B cell (primary cell): ENCODE measurements around the gene ZNF660. TPM values are rescaled to one million over a fixed set of nuclear protein-coding genes. Genes with fewer than 3 reads are reported as not detected.

ENCODE experiments used
- ATAC-seq: fragments of 200-7000 bp; cut with Tn5 transposase; one replicate; pipeline ENCODE4 v1.10.0; 2021; ENCODE audit warnings: low read depth, mild to moderate bottlenecking, moderate number of reproducible peaks, moderate library complexity
- CTCF ChIA-PET: fragments of 350-600 bp; sonication (Branson Sonifier 250); formaldehyde crosslinking; loops from one replicate; lab custom pipeline; 2021; ENCODE audit warnings: antibody characterized with exemption, inconsistent platforms; lab: Charles Lee
- POLR2A ChIA-PET: fragments of 350-600 bp; sonication (Branson Sonifier 250); formaldehyde crosslinking; loops from one replicate; lab custom pipeline; 2021; ENCODE audit warnings: antibody characterized with exemption; lab: Charles Lee
- DNase-seq: peaks from one replicate; pipeline ENCODE4 v3.0.0; 2013
- H2AFZ ChIP-seq: 2 replicates; pipeline ENCODE4 v1.6.1; 2012; ENCODE audit warnings: mild to moderate bottlenecking, low read depth, low read length; ENCODE audit not compliant: insufficient read depth, poor library complexity, severe bottlenecking
- H3K27ac ChIP-seq, 2 donors: 1 replicate in 1 of 2; 2 replicates in 1 of 2; pipeline ENCODE4 v1.5.1; 2012 to 2013; ENCODE audit warnings: low read length in 2 of 2, mild to moderate bottlenecking in 2 of 2, moderate library complexity in 1 of 2
- H3K27me3 ChIP-seq, 4 experiments: fragments of 200-600 bp in 1 of 4; sonication (generic) in 1 of 4; replicated peaks in 1 of 4; 1 replicate in 2 of 4; 2 replicates in 2 of 4; pipeline versions ENCODE4 v1.6.1 to v1.7.0; 2013 to 2016; ENCODE audit warnings: low read length in 3 of 4, mild to moderate bottlenecking in 2 of 4, mixed read lengths in 1 of 4, moderate library complexity in 1 of 4; ENCODE audit not compliant: insufficient read depth in 4 of 4, control insufficient read depth in 3 of 4; ENCODE audit errors: control extremely low read depth in 1 of 4
- H3K36me3 ChIP-seq, 2 experiments: replicated peaks in 1 of 2; 1 replicate in 1 of 2; 2 replicates in 1 of 2; pipeline versions ENCODE4 v1.6.1 to v1.7.1; 2013; ENCODE audit warnings: low read length in 1 of 2; ENCODE audit not compliant: insufficient read depth in 2 of 2, control insufficient read depth in 1 of 2; ENCODE audit errors: control extremely low read depth in 1 of 2, extremely low read depth in 1 of 2
- H3K4me1 ChIP-seq, 2 donors: fragments of 200-600 bp in 1 of 2; sonication (generic) in 1 of 2; 1 replicate in 1 of 2; 2 replicates in 1 of 2; pipeline versions ENCODE4 v1.5.1 to v1.6.1; 2013 to 2017; ENCODE audit warnings: low read length in 2 of 2; ENCODE audit not compliant: control insufficient read depth in 2 of 2, insufficient read depth in 2 of 2
- H3K4me2 ChIP-seq: replicated peaks from 2 replicates; pipeline ENCODE3; 2012; ENCODE audit warnings: mild to moderate bottlenecking, low read depth, low read length; ENCODE audit not compliant: poor library complexity, severe bottlenecking
- H3K4me3 ChIP-seq, 5 experiments: fragments of 200-600 bp in 1 of 5; sonication (generic) in 1 of 5; 1 replicate in 3 of 5; 2 replicates in 2 of 5; pipeline versions ENCODE4 v1.5.1 to v1.7.0; 2011 to 2016; ENCODE audit warnings: low read length in 4 of 5, mild to moderate bottlenecking in 4 of 5, low read depth in 2 of 5, control low read depth in 1 of 5, moderate library complexity in 1 of 5; ENCODE audit not compliant: insufficient read depth in 1 of 5; ENCODE audit errors: control extremely low read depth in 1 of 5, extremely low read depth in 1 of 5
- H3K79me2 ChIP-seq: fragments of 200-600 bp; sonication (generic); one replicate; pipeline ENCODE4 v1.6.0; 2016; ENCODE audit warnings: low read length; ENCODE audit not compliant: control insufficient read depth, insufficient read depth
- H3K9ac ChIP-seq: fragments of 200-600 bp; sonication (generic); 2 replicates; pipeline ENCODE4 v1.6.1; 2017; ENCODE audit warnings: mild to moderate bottlenecking, low read length, moderate library complexity
- H3K9me3 ChIP-seq, 3 donors: one replicate each; pipeline versions ENCODE4 v1.6.1 to v1.7.1; 2013; ENCODE audit warnings: low read length in 2 of 3; ENCODE audit not compliant: control insufficient read depth in 2 of 3, insufficient read depth in 1 of 3; ENCODE audit errors: control extremely low read depth in 1 of 3
- H4K20me1 ChIP-seq: 2 replicates; pipeline ENCODE4 v1.6.0; 2012; ENCODE audit warnings: mild to moderate bottlenecking, low read length; ENCODE audit not compliant: insufficient read depth, control insufficient read depth, poor library complexity, severe bottlenecking
- H3K27ac Mint-ChIP-seq: one replicate; pipeline ENCODE4 v1.8.0; 2021; ENCODE audit warnings: mixed read lengths
- H3K27me3 Mint-ChIP-seq: one replicate; pipeline ENCODE4 v1.8.0; 2021; ENCODE audit warnings: mixed read lengths
- H3K4me1 Mint-ChIP-seq: one replicate; pipeline ENCODE4 v1.8.0; 2021; ENCODE audit warnings: mixed read lengths
- H3K4me3 Mint-ChIP-seq: one replicate; pipeline ENCODE4 v1.8.0; 2021; ENCODE audit warnings: mixed read lengths
- H3K9me3 Mint-ChIP-seq: one replicate; pipeline ENCODE4 v1.8.0; 2022; ENCODE audit warnings: mixed read lengths; ENCODE audit not compliant: insufficient read depth
- CTCF ChIP-seq: fragments of 200-600 bp; IDR thresholded peaks from one replicate; pipeline ENCODE4 v1.8.0; 2022; ENCODE audit warnings: antibody characterized with exemption, mild to moderate bottlenecking
- EZH2 ChIP-seq: IDR thresholded peaks from 2 replicates; pipeline ENCODE4 v1.6.1; 2012; ENCODE audit warnings: borderline replicate concordance, low read depth, mild to moderate bottlenecking, moderate library complexity, low read length; ENCODE audit not compliant: insufficient read depth, poor library complexity, severe bottlenecking
- WGBS: methylation state at CpG from one replicate; pipeline ENCODE4 v1.1.5; 2013; ENCODE audit warnings: missing lambda C conversion rate; ENCODE audit not compliant: insufficient coverage; 5-methylcytosine and 5-hydroxymethylcytosine counted together
- intact Hi-C: fragments of 100-400 bp; cut with micrococcal nuclease; formaldehyde crosslinking; loops from one replicate; pipeline ENCODE4 v1.10.0; 2022
- polyA plus RNA-seq: library from polyadenylated mRNA; depleted of rRNA; stranded (reverse); fragments of >200 nt; gene quantifications from 2 replicates; pipeline ENCODE4 v1.2.3, GENCODE V29; 2012
- total RNA-seq, 2 donors: library from RNA; stranded (reverse); fragments of 120-200 nt in 1 of 2; gene quantifications; 1 replicate in 1 of 2; 2 replicates in 1 of 2; pipeline versions ENCODE4 v1.2.3 to v1.2.4, GENCODE V29; 2013 to 2022

ZNF660 gene
- total and polyA plus RNA-seq, 2 donors (not counting 1 experiment from before 2014, with no cell fraction given): 0.49 to 8.7 TPM

GRCh38 chr3:44628716-44629115 is 44.0 kb downstream of the ZNF660 start:
- H4K20me1 ChIP-seq: peaks cover 20% of the 10 kb centered on the region
- ChIA-PET CTCF (no interaction called here), POLR2A (no interaction called here)
- H2AFZ ChIP-seq: no peak overlapping the region
- no peak overlapping the region for H3K27ac ChIP-seq
- H3K4me1 Mint-ChIP-seq: peaks cover 26% of the 10 kb centered on the region
- ATAC-seq (no peak), DNase-seq (no peak)
- no peaks in the 10 kb centered on the region for H3K9me3 Mint-ChIP-seq
- H3K79me2 ChIP-seq: peaks cover 39% of the 10 kb centered on the region
- no peak overlapping the region for H3K27ac Mint-ChIP-seq
- H3K4me1 ChIP-seq: peaks cover 13 to 16% of the 10 kb centered on the region in 2 donors
- no peaks in the 10 kb centered on the region for H3K9me3 ChIP-seq
- peaks cover 12 to 32% of the 10 kb centered on the region in 2 experiments for H3K36me3 ChIP-seq
- no peak overlapping the region for H3K9ac ChIP-seq
- WGBS: 95% methylated on average over 2 of the region's 2 CpGs
- H3K4me3 ChIP-seq: no peak overlapping the region
- H3K27me3 ChIP-seq: no peaks in the 10 kb centered on the region
- intact Hi-C loops: no loop called here
- TF ChIP-seq CTCF (no peak), EZH2 (no peak)
- H3K4me2 ChIP-seq: no peak overlapping the region
- H3K4me3 Mint-ChIP-seq: no peak overlapping the region
- H3K27me3 Mint-ChIP-seq: no peaks in the 10 kb centered on the region

GRCh38 chr3:44632193-44632592 is 47.4 kb downstream of the ZNF660 start:
- DNase-seq (no peak), ATAC-seq (no peak)
- Histone ChIP-seq H3K27me3 (no peaks in the 10 kb centered on the region), H4K20me1 (peaks cover 18% of the 10 kb centered on the region), H3K4me1 (no peaks in the 10 kb centered on the region), H3K36me3 (peaks cover 19 to 42% of the 10 kb centered on the region in 2 experiments), H3K27ac (no peak overlapping the region), H3K9ac (no peak overlapping the region), H3K9me3 (peaks cover 0 to 3% (median 0%) of the 10 kb centered on the region in 3 donors), H2AFZ (no peak overlapping the region), H3K79me2 (peaks cover 25% of the 10 kb centered on the region), H3K4me2 (no peak overlapping the region), H3K4me3 (no peak overlapping the region)
- no peak for TF ChIP-seq CTCF
- no peak for TF ChIP-seq EZH2
- Mint-ChIP-seq H3K9me3 (peaks cover 4% of the 10 kb centered on the region), H3K27me3 (no peaks in the 10 kb centered on the region), H3K4me3 (no peak overlapping the region), H3K27ac (no peak overlapping the region), H3K4me1 (peaks cover 6% of the 10 kb centered on the region)
- intact Hi-C loops: no loop called here
- WGBS: 100% methylated on average over 1 of the region's 3 CpGs
- CTCF ChIA-PET: no interaction called here
- POLR2A ChIA-PET: no interaction called here
